HepG2 (cell line): Measurements from ENCODE around the gene ANKZF1. TPM values are rescaled to one million over a fixed set of nuclear protein-coding genes. Genes with fewer than 3 reads are reported as not detected.

Experiments used
- GLMP ChIP-seq: sonication (generic); formaldehyde crosslinking; IDR thresholded peaks from 2 replicates; pipeline ENCODE4 v1.9.0; 2021; ENCODE audit warnings: missing genetic modification reagents, mild to moderate bottlenecking, borderline replicate concordance
- ISX ChIP-seq: sonication (generic); formaldehyde crosslinking; conservative IDR thresholded peaks from 2 replicates; pipeline ENCODE4 v1.5.0; 2020; ENCODE audit warnings: missing genetic modification reagents
- RELA ChIP-seq: sonication (generic); formaldehyde crosslinking; IDR thresholded peaks from 2 replicates; pipeline ENCODE4 v1.4.0; 2020; ENCODE audit warnings: missing genetic modification reagents
- SMAD1 ChIP-seq: sonication (generic); formaldehyde crosslinking; IDR thresholded peaks from 2 replicates; pipeline ENCODE4 v1.4.0; 2020; ENCODE audit warnings: missing genetic modification reagents, low read depth, mild to moderate bottlenecking, borderline replicate concordance
- TARDBP ChIP-seq: sonication (generic); formaldehyde crosslinking; IDR thresholded peaks from 2 replicates; pipeline ENCODE4 v1.8.0; 2022; ENCODE audit warnings: mild to moderate bottlenecking, missing genetic modification reagents
- TMF1 ChIP-seq: sonication (generic); formaldehyde crosslinking; IDR thresholded peaks from 2 replicates; pipeline ENCODE4 v1.8.1; 2022; ENCODE audit warnings: low read depth, missing genetic modification reagents
- ZBTB8A ChIP-seq: sonication (generic); formaldehyde crosslinking; IDR thresholded peaks from 2 replicates; pipeline ENCODE4 v1.4.0; 2020; ENCODE audit warnings: mild to moderate bottlenecking, low read depth, missing genetic modification reagents, borderline replicate concordance
- ZKSCAN1 ChIP-seq: fragments of 150-350 bp; IDR thresholded peaks from 2 replicates; pipeline ENCODE4 v1.6.1; 2014; ENCODE audit warnings: low read length
- ZNF280B ChIP-seq: sonication (generic); formaldehyde crosslinking; IDR thresholded peaks from 2 replicates; pipeline ENCODE4 v1.5.0; 2020; ENCODE audit warnings: missing genetic modification reagents, mild to moderate bottlenecking, borderline replicate concordance
- ZNF513 ChIP-seq: sonication (generic); formaldehyde crosslinking; conservative IDR thresholded peaks from 2 replicates; pipeline ENCODE4 v1.5.0; 2020; ENCODE audit warnings: missing genetic modification reagents
- ZNF83 ChIP-seq: sonication (generic); formaldehyde crosslinking; IDR thresholded peaks from 2 replicates; pipeline ENCODE4 v1.4.0; 2020; ENCODE audit warnings: missing genetic modification reagents, mild to moderate bottlenecking, borderline replicate concordance
- ZXDC ChIP-seq: sonication (generic); formaldehyde crosslinking; IDR thresholded peaks from 2 replicates; pipeline ENCODE4 v1.5.0; 2020; ENCODE audit warnings: mild to moderate bottlenecking, missing genetic modification reagents
- polyA plus RNA-seq, 8 experiments: library from polyadenylated mRNA; depleted of rRNA in 3 of 8; stranded (reverse) in 7 of 8; unstranded in 1 of 8; fragments of >200 nt; fragmentation: Illumina TruSeq in 4 of 8; extraction: Trizol in 4 of 8; gene quantifications; 2 replicates each; pipeline versions ENCODE4 v1.2.1 to v1.2.3, GENCODE V29; 2011 to 2016; ENCODE audit warnings: low read depth in 4 of 8, missing spikeins in 1 of 8, mixed read lengths in 1 of 8; ENCODE audit not compliant: insufficient read depth in 1 of 8
- total RNA-seq, 5 experiments: library from RNA; depleted of rRNA; stranded (reverse); fragments of >200 nt; fragmentation: Illumina TruSeq; extraction: Trizol; gene quantifications; 2 replicates each; pipeline ENCODE4 v1.2.3, GENCODE V29; 2016; ENCODE audit warnings: low read depth in 1 of 5
- TF ChIP-seq, protein P1 (sequence below), 2 experiments: sonication (generic) in 1 of 2; formaldehyde crosslinking in 1 of 2; IDR thresholded peaks; 2 replicates each; pipeline versions ENCODE4 v1.4.0 to v1.6.1; 2016 to 2020; ENCODE audit warnings: borderline replicate concordance in 1 of 2, low read depth in 1 of 2, mild to moderate bottlenecking in 1 of 2, missing genetic modification reagents in 1 of 2

Gene ANKZF1
- total and polyA plus RNA-seq, 2 of the 13 experiments (the other 11 are each of a cell fraction or from before 2014, with no cell fraction given), result 25.3 to 128 TPM

GRCh38 chr2:219207134-219207883, 22.3 kb upstream of the ANKZF1 start (continued):
- TF ChIP-seq ZXDC (CRISPR knock-in tag), result 0 out of 2 replicates have a peak, but pooled peaks have one; percentile 9
- no peak for TF ChIP-seq TARDBP (CRISPR knock-in tag)
- TF ChIP-seq SMAD1 (CRISPR knock-in tag), result no peak
- no peak for TF ChIP-seq TMF1 (CRISPR knock-in tag)
- TF ChIP-seq RELA, result no peak
- no peak for TF ChIP-seq GLMP (CRISPR knock-in tag)
- no peak for TF ChIP-seq ISX (CRISPR knock-in tag)
- TF ChIP-seq ZKSCAN1, result no peak
- TF ChIP-seq, protein P1, sequence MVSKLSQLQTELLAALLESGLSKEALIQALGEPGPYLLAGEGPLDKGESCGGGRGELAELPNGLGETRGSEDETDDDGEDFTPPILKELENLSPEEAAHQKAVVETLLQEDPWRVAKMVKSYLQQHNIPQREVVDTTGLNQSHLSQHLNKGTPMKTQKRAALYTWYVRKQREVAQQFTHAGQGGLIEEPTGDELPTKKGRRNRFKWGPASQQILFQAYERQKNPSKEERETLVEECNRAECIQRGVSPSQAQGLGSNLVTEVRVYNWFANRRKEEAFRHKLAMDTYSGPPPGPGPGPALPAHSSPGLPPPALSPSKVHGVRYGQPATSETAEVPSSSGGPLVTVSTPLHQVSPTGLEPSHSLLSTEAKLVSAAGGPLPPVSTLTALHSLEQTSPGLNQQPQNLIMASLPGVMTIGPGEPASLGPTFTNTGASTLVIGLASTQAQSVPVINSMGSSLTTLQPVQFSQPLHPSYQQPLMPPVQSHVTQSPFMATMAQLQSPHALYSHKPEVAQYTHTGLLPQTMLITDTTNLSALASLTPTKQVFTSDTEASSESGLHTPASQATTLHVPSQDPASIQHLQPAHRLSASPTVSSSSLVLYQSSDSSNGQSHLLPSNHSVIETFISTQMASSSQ (IDR thresholded peaks at IDR 0.05; ENCODE audit: low read depth), result no peak
- TF ChIP-seq, protein P1 (CRISPR knock-in tag; IDR thresholded peaks at IDR 0.05; ENCODE audit: borderline replicate concordance), result 0 out of 2 replicates have a peak, but pooled peaks have one; percentile 6
- TF ChIP-seq ZNF513 (CRISPR knock-in tag), result no peak
- TF ChIP-seq ZNF280B (CRISPR knock-in tag), result no peak
- TF ChIP-seq ZNF83 (CRISPR knock-in tag), result peak; percentile 91; the same call in 1 of the 2 replicates
- no peak for TF ChIP-seq ZBTB8A
